Stimulated activated CD4-positive, alpha-beta T cell treated with anti-CD3 and anti-CD28 coated beads, TNF-alpha, amount 100 ng/mL, for 48 hours (primary cell): Measurements from ENCODE around the gene KLHL29.

Experiments used
- DNase-seq, 3 donors: peaks; one replicate each; pipeline ENCODE4 v3.0.0-alpha.2; 2020; ENCODE audit warnings: low read depth in 3 of 3

The KLHL29 gene

GRCh38 chr2:23592061-23592685 lies 207.2 kb downstream of the KLHL29 start:
- DNase-seq, result no peak

GRCh38 chr2:23592898-23593751 lies 208.1 kb downstream of the KLHL29 start:
- no peak for DNase-seq

GRCh38 chr2:23593752-23594459 lies 208.9 kb downstream of the KLHL29 start:
- no peak for DNase-seq

GRCh38 chr2:23594460-23594825 lies 209.5 kb downstream of the KLHL29 start:
- DNase-seq, result no peak

GRCh38 chr2:23595021-23595420 lies 210.0 kb downstream of the KLHL29 start:
- no peak for DNase-seq

- no peak for DNase-seq
Measured at GRCh38 chr2:23595601-23596251, 210.7 kb downstream of the KLHL29 start.

GRCh38 chr2:23596316-23596885 lies 211.4 kb downstream of the KLHL29 start:
- DNase-seq, result no peak

GRCh38 chr2:23597687-23598086 lies 212.7 kb downstream of the KLHL29 start:
- no peak for DNase-seq

GRCh38 chr2:23599006-23599405 lies 214.0 kb downstream of the KLHL29 start:
- DNase-seq, result no peak

GRCh38 chr2:23599667-23600066 lies 214.7 kb downstream of the KLHL29 start:
- DNase-seq, result no peak

GRCh38 chr2:23600346-23600745 lies 215.4 kb downstream of the KLHL29 start:
- DNase-seq, result no peak

GRCh38 chr2:23601301-23601965 lies 216.5 kb downstream of the KLHL29 start:
- no peak for DNase-seq

GRCh38 chr2:23602116-23602515 lies 217.1 kb downstream of the KLHL29 start:
- DNase-seq, result no peak

- no peak for DNase-seq
Measured at GRCh38 chr2:23603156-23603555, 218.2 kb downstream of the KLHL29 start.

GRCh38 chr2:23603581-23603980 lies 218.6 kb downstream of the KLHL29 start:
- no peak for DNase-seq

GRCh38 chr2:23604731-23605130 lies 219.8 kb downstream of the KLHL29 start:
- DNase-seq, result no peak

- DNase-seq, result no peak
Measured at GRCh38 chr2:23605236-23605635, 220.3 kb downstream of the KLHL29 start.

- DNase-seq, result no peak
Measured at GRCh38 chr2:23606196-23606595, 221.2 kb downstream of the KLHL29 start.

GRCh38 chr2:23606968-23607367 lies 222.0 kb downstream of the KLHL29 start:
- no peak for DNase-seq

- no peak for DNase-seq
Measured at GRCh38 chr2:23607925-23608324, 222.9 kb downstream of the KLHL29 start.

- no peak for DNase-seq
Measured at GRCh38 chr2:23609254-23609653, 224.3 kb downstream of the KLHL29 start.
